Measurements from ENCODE around the gene AATK.

Gene AATK

GRCh38 chr17:81140018-81140417 lies 26.0 kb downstream of the AATK start:
- DNase-seq = no peak

DNA sequence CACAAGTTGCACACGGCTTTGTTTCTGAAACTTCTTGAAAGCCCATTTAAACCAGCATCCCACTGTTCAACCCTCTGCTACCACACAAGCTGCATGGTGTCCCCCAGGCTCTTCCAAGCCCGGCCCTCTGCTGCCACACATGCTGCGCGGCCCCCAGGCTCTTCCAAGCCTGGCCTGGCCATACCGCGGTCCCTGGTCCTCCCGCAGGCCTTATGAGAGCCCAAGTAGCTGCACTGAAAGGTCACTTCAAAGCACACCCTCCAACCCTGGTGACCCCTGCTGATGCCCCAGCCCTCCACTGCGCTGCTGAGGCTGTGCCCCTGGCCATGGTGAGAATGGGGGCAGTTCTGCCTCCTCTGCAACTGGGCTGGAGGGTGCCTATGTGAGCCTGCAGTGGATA lies 26.6 kb downstream of the AATK start:
- no peak for DNase-seq

GRCh38 chr17:81138500-81138899 lies 27.5 kb downstream of the AATK start:
- no peak for DNase-seq

DNA sequence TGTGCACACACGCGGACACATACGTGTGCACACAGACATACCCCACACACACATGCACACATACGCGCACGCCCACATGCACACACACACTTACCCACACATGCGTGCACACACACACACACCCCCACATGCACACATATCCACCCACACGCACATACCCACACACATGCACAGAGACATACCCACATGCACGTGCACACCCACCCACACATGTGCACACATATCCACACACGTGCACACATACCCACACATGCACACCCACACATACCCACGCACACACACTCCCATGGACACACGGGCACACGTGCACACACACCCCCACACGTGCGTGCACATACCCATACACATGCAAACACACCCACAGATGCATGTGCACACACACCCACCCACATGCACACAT lies 27.9 kb downstream of the AATK start:
- DNase-seq = no peak

GRCh38 chr17:81137248-81137647 lies 28.8 kb downstream of the AATK start:
- DNase-seq = no peak

DNA sequence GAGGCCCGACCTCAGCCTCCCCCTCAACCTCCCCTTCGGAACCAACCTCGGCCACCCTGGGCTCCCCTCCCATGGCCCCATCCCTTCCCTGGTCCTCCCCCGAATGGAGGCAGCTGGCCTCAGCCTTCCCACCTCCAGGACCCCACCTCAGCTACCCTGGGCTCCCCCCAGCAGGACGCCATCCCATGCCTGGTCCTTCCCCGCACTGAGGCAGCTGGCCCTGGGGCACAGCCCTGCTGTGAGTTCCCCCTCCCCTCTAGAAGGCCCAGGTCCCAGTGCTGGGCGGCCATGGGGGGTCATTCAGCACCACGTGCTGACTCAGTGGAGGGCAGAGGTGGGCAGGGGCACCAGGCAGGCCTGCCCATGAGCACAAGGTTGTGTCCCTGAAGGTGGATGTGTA lies 29.7 kb downstream of the AATK start:
- DNase-seq = no peak

- no peak for DNase-seq
Observed at GRCh38 chr17:81135505-81136278, 30.3 kb downstream of the AATK start.

GRCh38 chr17:81134064-81134781 lies 31.8 kb downstream of the AATK start:
- DNase-seq = no peak

DNA sequence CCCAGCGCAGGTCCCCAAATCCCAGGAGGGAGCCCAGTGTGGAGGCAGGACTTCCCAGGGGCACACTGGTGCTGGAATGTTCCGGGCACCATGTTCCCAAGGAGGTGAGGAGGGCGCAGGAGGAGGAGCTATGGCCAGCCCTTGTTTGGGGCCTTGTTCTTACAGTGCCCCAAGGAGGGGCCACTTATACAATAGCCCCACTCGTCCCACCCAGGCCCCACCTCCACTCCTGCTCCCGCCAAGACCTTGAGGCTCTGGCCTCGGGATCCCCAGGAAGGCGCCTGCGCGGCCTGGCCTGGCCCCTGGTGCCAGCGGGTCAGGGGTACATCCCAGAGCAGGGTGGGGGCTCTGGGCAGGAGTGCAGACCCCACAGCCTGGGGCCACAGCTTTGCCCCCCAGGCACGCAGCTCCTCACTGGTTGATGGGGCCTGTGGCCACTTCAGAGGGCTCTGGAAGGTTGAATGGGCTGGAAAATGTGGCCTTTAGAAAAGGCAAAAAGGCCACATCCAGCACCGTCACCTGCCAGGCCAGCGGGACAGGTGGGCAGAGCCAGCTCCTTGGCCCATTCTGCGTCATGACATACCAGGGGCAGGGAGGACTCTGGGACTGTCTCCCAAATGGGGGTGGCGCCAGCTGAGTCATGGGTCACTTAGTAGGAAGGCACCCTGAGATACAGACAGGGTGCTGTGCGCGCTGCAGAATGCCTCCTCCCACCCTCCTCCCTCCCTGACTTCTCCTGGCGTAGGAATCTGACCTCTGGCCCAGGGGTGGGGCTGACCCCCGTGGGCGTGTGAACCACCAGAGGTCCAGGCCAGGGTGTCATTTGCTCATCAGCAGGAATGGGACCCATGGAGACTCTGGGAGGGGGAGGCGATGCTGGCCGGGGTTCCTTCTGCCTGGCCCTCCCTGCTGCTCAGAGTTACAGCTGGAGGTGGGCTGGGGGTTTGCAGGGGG lies 33.0 kb downstream of the AATK start:
- no peak for DNase-seq

- DNase-seq = no peak
Observed at GRCh38 chr17:81132197-81132540, 33.9 kb downstream of the AATK start.

DNA sequence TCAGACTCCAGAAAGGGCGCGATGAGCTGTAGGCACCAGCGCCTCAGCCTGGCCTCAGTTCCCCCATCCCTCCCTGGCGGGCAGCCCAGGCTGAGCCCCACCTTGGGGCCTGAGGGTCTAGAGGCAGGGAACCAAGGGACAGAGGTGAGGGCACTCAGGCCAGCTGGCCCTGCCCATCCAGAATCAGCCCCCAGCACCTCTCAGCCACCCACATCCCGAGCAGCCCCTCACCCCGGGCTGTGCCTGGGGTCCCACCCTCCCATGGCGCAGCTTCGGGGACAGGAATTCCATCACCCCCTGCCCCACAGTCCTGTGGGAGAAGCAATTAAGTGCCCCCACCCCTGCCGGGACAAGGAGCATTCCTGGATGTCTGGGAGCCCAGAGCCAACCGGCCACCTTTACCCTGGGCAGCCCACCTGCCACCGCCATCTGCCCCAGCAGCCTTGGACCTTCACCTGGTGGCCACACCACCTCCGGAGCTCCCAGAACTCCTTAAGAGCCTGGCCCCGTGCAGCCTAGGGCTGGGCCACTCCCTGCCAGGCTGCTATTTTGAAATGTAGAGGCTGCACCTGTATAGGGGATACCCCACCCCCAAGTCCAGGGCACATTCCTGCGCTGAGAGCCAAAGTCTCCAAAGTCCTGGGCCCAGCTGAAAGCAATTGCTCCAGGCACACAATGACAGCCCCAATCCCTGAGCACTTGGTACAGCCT lies 34.4 kb downstream of the AATK start:
- no peak for DNase-seq

GRCh38 chr17:81130385-81131361 lies 35.3 kb downstream of the AATK start:
- DNase-seq = no peak

GRCh38 chr17:81129711-81130367 lies 36.2 kb downstream of the AATK start:
- DNase-seq = no peak

DNA sequence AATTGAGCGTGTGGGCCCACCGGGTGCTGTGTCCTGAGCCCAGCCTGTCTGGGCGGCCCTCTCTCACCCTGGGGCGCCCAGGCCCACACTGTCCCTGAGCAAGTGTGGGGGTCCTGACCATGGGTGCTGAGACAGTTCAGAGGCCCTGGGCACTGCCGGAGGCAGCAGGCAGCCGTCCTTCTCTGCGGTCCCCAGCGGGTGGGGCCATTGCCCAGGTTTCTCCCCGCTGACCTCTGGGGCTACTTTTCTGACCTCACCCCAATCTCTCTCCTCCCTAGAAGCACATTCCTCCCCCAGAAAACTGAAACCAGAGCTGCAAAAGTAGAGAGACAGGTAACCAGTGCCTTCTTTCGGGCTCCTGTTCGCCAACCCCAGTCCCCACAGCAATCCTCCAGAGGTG lies 36.7 kb downstream of the AATK start:
- DNase-seq = no peak

- DNase-seq = no peak
Observed at GRCh38 chr17:81128774-81129173, 37.2 kb downstream of the AATK start.

DNA sequence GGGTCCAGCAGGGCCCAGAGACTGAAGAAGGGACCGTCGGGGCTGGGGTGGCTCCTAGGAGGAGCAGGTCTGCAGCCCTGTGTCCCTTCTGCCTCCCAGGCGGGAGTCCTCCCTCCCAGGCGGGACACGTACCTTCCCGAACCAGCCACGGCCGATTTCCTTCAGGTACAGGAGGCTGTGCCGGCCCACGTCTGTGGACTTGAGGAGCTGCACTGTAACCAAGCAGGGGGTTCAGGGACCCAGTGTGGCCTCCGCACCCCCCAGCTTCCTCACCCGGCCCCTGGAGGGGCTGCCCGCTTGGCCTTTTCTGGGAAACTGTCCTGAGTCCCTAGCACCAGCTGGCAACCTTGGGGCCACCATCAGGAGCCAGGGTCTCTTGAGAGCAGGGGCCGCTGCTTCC lies 37.7 kb downstream of the AATK start:
- DNase-seq = no peak

DNA sequence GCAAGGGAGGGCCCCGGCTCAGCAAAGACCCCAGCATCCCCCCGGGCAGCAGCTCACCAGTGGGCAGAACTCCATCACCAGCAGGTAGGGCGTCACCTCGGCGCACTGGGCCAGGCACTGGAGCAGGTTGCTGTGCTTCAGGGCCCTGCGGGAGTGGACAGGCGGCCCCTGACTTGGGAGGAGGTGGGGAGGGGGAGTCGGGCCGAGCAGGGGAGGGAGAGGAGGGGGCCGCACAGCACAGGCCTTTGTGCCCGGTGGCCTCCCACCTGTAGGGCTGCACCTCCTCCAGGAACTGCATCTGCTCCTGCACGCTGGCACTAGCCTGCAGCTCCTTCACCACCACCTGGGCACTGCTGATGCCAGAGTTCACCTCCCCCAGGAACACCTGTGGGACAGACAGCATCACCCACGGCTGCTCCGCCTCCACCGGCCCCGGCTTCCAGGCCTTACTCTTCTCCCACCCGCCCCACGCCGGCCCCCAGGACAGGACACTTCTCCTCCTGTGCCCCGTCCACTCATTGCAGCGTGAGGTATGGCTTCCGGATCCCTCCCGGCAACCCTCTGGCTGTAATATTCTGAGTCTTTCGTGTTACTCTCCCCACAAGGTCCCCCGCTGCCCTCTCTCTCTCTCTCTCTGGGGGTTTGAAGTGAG lies 38.4 kb downstream of the AATK start:
- no peak for DNase-seq

- DNase-seq = no peak
Observed at GRCh38 chr17:81127133-81127455, 38.9 kb downstream of the AATK start.

GRCh38 chr17:81126281-81127132 lies 39.5 kb downstream of the AATK start:
- DNase-seq = no peak

All from stimulated activated CD4-positive, alpha-beta T cell treated with anti-CD3 and anti-CD28 coated beads, Interleukin-15, amount 100 ng/mL, for 24 hours (primary cell).